GM12891 (cell line): ENCODE measurements around the gene SH2D3C.
"Not testable (repeated sequence)": the region's sequence is repeated elsewhere in the genome, so short reads cannot be mapped to it uniquely, and the experiment has no call there.

Experiments
- DNase-seq: peaks from one replicate; pipeline ENCODE4 v3.0.0; 2011; ENCODE audit warnings: low spot score; ENCODE audit not compliant: insufficient read length
- FAIRE-seq: peaks from 2 replicates; lab custom pipeline; 2011; peaks lifted over from hg19 to GRCh38; lab: Jason Lieb, UNC
- PAX5 ChIP-seq: IDR thresholded peaks from 2 replicates; pipeline ENCODE4 v1.6.1; 2011; ENCODE audit warnings: low read length, moderate library complexity, mild to moderate bottlenecking; ENCODE audit not compliant: insufficient read depth, severe bottlenecking
- POLR2A ChIP-seq: IDR thresholded peaks from 2 replicates; pipeline ENCODE4 v1.6.1; 2011; ENCODE audit warnings: low read depth, low read length, control low read depth
- POLR2AphosphoS5 ChIP-seq: IDR thresholded peaks from 2 replicates; pipeline ENCODE4 v1.6.1; 2011; ENCODE audit warnings: low read depth, low read length, control low read depth
- POU2F2 ChIP-seq: IDR thresholded peaks from 2 replicates; pipeline ENCODE4 v1.6.1; 2011; ENCODE audit warnings: low read depth, mild to moderate bottlenecking, control low read depth, low read length, moderate library complexity
- SPI1 ChIP-seq: IDR thresholded peaks from 2 replicates; pipeline ENCODE4 v1.6.1; 2011; ENCODE audit warnings: low read depth, low read length, control low read depth
- TAF1 ChIP-seq: IDR thresholded peaks from 2 replicates; pipeline ENCODE4 v1.6.1; 2011; ENCODE audit warnings: low read depth, low read length, control low read depth

Gene SH2D3C

DNA sequence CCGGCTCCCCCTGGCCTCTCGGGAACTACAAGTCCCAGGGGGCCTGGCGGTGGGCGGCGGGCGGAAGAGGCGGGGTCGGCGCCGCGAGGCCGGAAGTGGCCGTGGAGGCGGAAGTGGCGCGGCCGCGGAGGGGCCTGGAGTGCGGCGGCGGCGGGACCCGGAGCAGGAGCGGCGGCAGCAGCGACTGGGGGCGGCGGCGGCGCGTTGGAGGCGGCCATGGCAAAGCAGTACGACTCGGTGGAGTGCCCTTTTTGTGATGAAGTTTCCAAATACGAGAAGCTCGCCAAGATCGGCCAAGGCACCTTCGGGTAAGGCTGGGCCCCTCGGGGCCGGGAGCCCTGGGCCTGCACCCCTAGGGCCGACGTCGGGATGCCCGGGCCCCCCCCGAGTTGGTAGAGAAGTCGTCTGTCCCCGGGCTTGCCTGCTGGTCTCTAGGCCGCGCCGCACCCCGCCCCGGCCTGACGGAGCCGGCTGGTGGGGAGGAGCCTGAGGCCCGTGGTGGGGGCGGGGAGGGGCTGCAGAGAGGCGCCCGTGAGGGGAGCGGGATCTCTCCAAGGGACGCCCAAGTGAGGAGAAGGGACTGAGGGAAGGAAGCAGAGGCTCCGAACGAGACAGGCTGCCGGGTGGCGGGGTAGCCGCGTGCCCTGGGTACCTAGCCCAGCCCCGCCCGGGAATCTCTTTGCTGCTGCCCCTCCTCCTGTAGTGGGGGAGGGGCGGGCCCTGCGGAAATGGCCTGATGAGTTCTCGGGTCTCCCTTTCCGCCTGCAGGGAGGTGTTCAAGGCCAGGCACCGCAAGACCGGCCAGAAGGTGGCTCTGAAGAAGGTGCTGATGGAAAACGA, 7.7 kb upstream of the SH2D3C start, which contains the start of gene CDK9:
TSS of gene CDK9 (plus strand) at position 102 of the 840 bp plus-strand sequence. CDS start at position 217, 115 bp downstream.
- DNase-seq = peak; percentile 90
- FAIRE-seq = peak; percentile 95

DNA sequence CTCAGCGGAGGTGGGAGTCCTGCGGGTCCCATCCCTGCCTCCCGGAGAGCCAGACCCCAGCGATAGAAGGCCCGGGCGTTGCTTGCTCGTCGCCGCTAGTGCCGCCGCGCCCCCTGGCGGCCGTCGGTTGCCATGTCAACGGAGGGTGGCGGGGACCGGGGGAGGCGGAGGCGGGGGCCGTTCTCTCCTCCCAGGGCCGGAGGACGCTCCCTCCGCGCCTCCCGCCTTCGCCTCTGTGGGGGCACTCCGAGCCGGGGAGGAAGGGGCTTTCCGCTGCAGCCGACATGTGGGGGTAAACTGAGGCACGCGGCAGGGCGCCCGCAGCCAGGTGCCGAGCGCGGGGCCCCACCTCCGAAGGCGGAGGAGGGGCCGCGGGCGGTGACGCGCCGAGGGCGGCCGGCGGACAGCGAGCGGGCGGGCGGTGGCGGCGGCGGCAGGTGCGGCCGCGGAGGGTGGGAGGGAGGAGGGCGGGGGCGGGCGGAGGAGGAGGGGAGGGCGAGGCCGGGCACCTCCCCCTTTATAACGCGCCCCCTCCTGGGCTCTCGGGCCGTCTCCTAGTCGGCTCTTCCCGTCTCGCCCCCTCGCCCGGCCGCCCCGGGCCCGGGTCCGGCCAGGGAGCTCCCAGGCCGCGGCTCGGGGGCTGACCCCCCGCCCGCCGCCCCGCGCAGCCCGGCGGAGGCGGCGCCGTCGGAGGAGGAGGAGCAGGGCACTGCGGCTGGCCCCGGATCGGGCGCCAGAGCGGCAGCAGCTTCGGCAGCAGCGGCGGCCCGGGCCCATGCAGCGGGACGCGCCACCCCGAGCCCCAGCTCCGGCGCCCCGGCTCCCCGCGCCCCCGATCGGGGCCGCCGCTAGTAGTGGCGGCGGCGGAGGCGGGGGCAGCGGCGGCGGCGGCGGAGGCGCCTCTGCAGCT, 6.8 kb upstream of the SH2D3C start:
- TF ChIP-seq POLR2A = no peak
- no peak for TF ChIP-seq PAX5
- peak; percentile 82 for DNase-seq
- FAIRE-seq = peak; percentile 95

More for the DNA sequence above, 7.7 kb upstream of the SH2D3C start, which contains the start of gene CDK9:
- peak; percentile 26; the same call in 1 of the 2 replicates for TF ChIP-seq TAF1
- TF ChIP-seq POLR2AphosphoS5 = no peak
- no peak for TF ChIP-seq PAX5
- peak; percentile 1; the same call in 1 of the 2 replicates for TF ChIP-seq SPI1
- TF ChIP-seq POU2F2 = no peak
- 0 out of 2 replicates have a peak, but pooled peaks have one; percentile 14 for TF ChIP-seq POLR2A

DNA sequence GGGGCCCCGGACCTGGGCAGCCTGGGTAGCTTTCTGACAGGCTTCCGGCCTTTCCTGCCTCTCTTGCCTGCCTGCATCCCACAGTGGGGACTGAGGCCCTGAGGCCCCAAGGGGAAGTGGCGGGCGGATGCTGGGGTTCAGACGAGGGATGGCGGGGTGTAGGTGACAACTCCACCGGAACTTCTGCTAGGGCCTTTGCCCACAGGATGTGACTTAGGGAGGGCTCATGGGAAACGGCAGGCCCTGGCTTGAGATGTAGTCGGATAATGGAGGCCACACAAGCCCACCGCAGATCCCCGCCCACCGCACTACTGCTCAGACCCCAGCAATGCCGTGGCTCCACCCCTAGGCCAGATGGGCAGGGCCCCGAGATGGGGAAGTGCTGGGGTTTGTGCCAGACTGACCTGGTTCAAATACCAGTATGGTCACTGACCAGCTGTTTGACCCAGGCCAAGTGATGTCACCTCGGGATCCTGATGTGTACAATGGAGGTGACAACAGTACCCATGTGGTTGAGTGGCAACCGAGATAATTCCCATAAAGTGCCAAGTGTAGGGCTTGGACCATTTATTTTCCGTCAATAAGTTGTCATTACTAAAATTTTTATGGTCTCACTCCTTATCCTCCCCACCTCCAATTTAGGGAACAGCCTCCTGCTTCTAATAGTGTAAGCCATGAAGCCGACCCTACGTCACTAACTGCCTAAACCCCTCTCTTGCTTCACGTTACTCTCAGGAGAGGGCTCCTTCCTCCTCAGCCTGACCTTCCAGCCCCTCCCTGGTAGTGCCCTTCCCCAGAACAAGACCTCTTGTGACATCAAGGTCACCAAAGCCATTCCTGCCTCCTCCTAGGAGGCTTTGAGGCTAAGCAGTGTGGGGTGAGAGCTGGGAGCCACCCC, 4.9 kb upstream of the SH2D3C start:
- no peak for DNase-seq
- no peak for TF ChIP-seq POLR2A
- TF ChIP-seq PAX5 = no peak
- peak; percentile 63 for TF ChIP-seq POU2F2
- peak; percentile 53 for TF ChIP-seq TAF1
- 0 out of 2 replicates have a peak, but pooled peaks have one; percentile 28 for TF ChIP-seq POLR2AphosphoS5
- TF ChIP-seq SPI1 = peak; percentile 71
- FAIRE-seq = peak; percentile 86

DNA sequence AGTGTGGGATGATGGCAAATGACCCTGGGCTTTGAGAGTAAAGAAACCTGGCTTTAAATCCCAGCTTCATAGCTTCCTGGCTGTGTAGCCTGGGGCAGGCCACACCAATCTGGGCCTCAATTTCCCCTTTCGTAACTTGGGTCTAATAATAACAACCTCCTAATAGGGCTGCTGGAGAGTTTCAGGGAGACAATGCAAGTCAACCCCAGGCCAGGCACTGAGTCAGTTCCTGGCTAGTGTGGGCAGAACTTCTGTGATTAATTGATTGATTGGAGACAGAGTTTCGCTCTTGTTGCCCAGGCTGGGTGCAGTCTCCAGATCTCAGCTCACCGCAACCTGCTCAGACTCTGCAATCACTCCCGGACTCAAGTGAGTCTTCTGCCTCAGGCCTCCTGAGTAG, 3.3 kb upstream of the SH2D3C start:
- TF ChIP-seq SPI1 (no peak), PAX5 (no peak)
- DNase-seq (no peak), FAIRE-seq (no peak)

DNA sequence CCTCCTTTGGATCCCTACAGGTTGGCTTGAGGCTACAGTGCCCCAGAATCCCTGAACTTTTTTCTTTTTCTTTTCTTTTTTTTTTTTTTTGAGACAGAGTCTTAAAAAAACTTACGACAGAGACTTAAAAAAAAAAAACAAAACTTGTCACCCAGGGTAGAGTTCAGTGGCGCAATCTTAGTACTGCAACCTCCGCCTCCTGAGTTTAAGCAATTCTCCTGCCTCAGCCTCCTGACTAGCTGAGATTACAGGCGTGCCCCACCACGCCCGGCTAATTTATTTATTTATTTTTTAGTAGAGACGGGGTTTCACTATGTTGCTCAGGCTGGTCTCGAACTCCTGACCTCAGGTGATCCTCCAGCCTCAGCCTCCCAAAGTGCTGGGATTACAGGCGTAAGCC, 2.4 kb upstream of the SH2D3C start:
- FAIRE-seq, DNase-seq: not testable (repeated sequence)

DNA sequence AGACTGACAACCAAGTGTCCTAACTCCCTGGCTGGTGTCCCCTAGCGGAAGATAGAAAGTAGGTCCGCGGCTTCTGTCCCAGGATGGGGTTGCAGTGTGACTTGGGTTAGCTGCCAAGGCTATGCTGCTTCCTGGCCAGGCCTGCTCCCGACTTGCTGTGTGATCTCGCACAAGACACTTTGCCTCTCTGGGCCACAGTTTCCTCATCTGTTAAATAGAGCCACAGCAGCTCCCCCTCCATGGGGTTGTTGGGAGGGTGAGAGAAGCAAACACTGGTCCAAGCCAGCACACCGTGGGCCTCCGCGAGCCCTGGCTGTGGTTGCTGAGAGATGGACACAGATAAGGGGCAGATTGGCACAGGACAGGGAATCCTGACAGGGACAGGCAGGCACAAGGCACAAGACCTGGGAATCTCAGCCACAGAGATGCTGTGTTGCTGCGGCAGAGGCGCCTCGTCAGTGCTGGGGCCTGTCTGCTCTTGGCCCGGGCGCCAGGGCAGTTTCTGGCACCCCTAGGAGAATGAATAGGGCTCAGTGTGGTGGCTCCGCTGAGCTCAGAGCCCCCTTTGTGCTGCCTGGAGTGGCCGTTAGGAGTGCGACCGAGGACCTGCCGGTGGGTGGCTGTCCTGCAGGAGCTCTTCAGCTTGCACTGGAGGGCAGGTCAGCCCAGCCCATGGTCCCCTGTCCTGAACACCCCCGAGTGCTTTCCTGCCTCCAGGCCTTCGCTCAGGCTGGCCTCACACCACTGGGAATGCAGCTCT, 1.8 kb upstream of the SH2D3C start:
- FAIRE-seq (no peak), DNase-seq (no peak)
- TF ChIP-seq POLR2AphosphoS5 (no peak), POU2F2 (no peak), PAX5 (no peak), POLR2A (no peak), TAF1 (no peak), SPI1 (no peak)

DNA sequence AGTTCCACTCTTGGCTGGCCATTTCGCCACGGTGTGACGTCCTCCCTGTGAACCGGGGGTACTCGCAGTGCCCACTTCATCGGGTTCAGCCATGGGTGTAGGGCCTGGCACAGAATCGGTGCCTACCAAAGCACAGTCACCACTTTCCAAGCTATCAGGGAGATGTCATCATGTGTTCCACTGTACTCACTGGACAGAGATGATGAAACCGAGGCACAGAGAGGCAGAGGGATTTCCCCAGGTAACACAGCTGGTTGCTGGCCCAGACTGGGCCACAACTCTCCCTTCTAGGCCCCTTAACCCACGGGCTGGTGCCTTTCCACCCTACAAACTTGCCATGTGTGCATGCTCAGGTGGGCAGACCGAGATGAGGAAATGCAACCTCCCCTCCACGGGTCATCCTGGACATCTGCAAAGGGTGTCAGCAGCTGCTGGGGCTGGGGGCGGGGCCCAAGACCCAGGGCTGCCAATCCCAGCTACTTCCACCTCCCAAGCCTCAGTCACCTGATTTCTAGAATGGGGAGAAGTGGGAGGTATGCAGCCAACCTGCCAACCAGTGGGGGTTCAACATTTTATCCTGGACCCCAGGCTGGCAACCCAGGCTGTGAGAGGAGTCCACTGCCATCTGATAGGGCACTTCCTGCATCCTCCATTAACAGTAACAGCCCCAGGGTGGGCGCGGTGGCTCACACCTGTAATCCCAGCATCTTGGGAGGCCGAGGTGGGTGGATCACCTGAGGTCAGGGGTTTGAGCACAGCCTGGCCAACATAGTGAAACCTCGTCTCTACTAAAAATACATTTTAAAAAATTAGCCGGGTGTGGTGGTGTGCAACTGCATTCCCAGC, 893 bp upstream of the SH2D3C start:
- peak; percentile 85 for FAIRE-seq
- TF ChIP-seq POLR2AphosphoS5 = no peak
- TF ChIP-seq TAF1 = no peak
- TF ChIP-seq SPI1 = no peak
- no peak for TF ChIP-seq PAX5
- TF ChIP-seq POU2F2 = no peak
- TF ChIP-seq POLR2A = no peak
- DNase-seq = no peak

DNA sequence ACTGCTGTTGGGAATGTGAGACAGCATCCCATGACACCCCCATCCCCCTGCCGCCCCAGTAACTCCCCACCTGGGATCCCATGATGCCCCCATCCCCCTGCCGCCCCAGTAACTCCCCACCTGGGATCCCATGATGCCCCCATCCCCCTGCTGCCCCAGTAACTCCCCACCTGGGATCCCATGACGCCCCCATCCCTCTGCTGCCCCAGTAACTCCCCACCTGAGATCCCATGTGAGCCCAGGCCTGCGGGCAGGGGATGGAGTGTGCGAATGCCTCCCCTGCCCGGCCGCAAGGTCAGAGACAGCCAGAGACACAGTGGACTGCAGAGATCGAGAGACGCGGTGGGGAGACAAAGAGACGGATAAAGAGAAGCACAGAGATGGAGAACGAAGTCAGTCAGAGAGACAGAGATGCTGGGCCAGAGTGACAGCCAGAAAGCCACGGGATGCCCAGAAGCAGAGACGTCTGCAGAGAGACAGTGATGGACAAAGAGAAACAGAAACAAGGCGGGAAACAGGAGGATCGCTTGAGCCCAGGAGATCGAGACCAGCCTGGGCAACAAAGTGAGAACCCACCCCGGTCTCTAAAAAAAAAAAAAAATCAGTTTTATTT, 992 bp downstream of the SH2D3C start:
- TF ChIP-seq SPI1 = no peak
- no peak for TF ChIP-seq TAF1
- TF ChIP-seq PAX5 = no peak
- FAIRE-seq = no peak
- no peak for DNase-seq
